Neural cell (in vitro differentiated cells): Measurements from ENCODE around the gene TMEM255B. TPM values are rescaled to one million over a fixed set of nuclear protein-coding genes. Genes with fewer than 3 reads are reported as not detected.

Experiments
- H2AFZ ChIP-seq: fragments of 200-600, 300-800 bp; sonication (generic), shearing (Covaris generic); 2 replicates; pipeline ENCODE4 v1.6.0; 2014; ENCODE audit warnings: low read depth, mild to moderate bottlenecking, antibody characterized with exemption, low read length, moderate library complexity
- H3F3A ChIP-seq: fragments of 200-600 bp; shearing (Covaris generic); 2 replicates; pipeline ENCODE4 v1.6.1; 2016; ENCODE audit warnings: mild to moderate bottlenecking, moderate library complexity, mixed read lengths, antibody characterized with exemption, low read length; ENCODE audit not compliant: insufficient read depth, poor library complexity, severe bottlenecking
- H3K27ac ChIP-seq: fragments of 200-600, 300-800 bp; sonication (generic), shearing (Covaris generic); 2 replicates; pipeline ENCODE4 v1.5.1; 2014; ENCODE audit warnings: mild to moderate bottlenecking, low read length, moderate library complexity
- H3K27me3 ChIP-seq: fragments of 300-800, 200-600 bp; sonication (generic), shearing (Covaris generic); 2 replicates; pipeline ENCODE4 v1.6.0; 2014; ENCODE audit warnings: mild to moderate bottlenecking, low read depth, low read length, moderate library complexity; ENCODE audit not compliant: insufficient read depth
- H3K36me3 ChIP-seq: fragments of 300-800, 200-600 bp; sonication (generic), shearing (Covaris generic); 2 replicates; pipeline ENCODE4 v1.5.1; 2014; ENCODE audit warnings: mild to moderate bottlenecking, antibody characterized with exemption, low read length, moderate library complexity; ENCODE audit not compliant: insufficient read depth
- H3K4me2 ChIP-seq: fragments of 300-800, 200-600 bp; sonication (generic), shearing (Covaris generic); 2 replicates; pipeline ENCODE4 v1.6.0; 2014; ENCODE audit warnings: mild to moderate bottlenecking, low read length
- H3K4me3 ChIP-seq: fragments of 300-800, 200-600 bp; sonication (generic), shearing (Covaris generic); 2 replicates; pipeline ENCODE4 v1.5.1; 2014; ENCODE audit warnings: mild to moderate bottlenecking, low read length, moderate library complexity
- H3K79me2 ChIP-seq: fragments of 200-600 bp; shearing (Covaris generic); replicated peaks from 2 replicates; pipeline ENCODE4 v1.6.0; 2014; ENCODE audit warnings: mild to moderate bottlenecking, low read length, moderate library complexity; ENCODE audit not compliant: insufficient read depth
- H3K9ac ChIP-seq: fragments of 300-800, 200-600 bp; sonication (generic), shearing (Covaris generic); 2 replicates; pipeline ENCODE4 v1.6.1; 2016; ENCODE audit warnings: mild to moderate bottlenecking, low read length, mixed read lengths
- H3K9me2 ChIP-seq: fragments of 200-600 bp; shearing (Covaris generic); 2 replicates; pipeline ENCODE4 v1.6.1; 2016; ENCODE audit warnings: mild to moderate bottlenecking, low read length, mixed read lengths; ENCODE audit not compliant: insufficient read depth
- H3K9me3 ChIP-seq: fragments of 200-600, 300-800 bp; sonication (generic), shearing (Covaris generic); 2 replicates; pipeline ENCODE4 v1.6.1; 2016; ENCODE audit warnings: mild to moderate bottlenecking, mixed run types, low read length, moderate library complexity, mixed read lengths
- H4K20me1 ChIP-seq: fragments of 200-600 bp; shearing (Covaris generic); 2 replicates; pipeline ENCODE4 v1.6.1; 2016; ENCODE audit warnings: mild to moderate bottlenecking, mixed run types; ENCODE audit not compliant: insufficient read depth
- CTCF ChIP-seq: fragments of 450-650 bp; IDR thresholded peaks from 2 replicates; pipeline ENCODE4 v1.5.1; 2014; ENCODE audit warnings: antibody characterized with exemption, mild to moderate bottlenecking, moderate library complexity; ENCODE audit not compliant: poor library complexity, severe bottlenecking
- EP300 ChIP-seq: fragments of 450-650 bp; conservative IDR thresholded peaks from 2 replicates; pipeline ENCODE4 v1.6.1; 2014; ENCODE audit warnings: antibody characterized with exemption, mild to moderate bottlenecking, moderate library complexity; ENCODE audit not compliant: poor library complexity, severe bottlenecking
- EZH2 ChIP-seq: fragments of 200-600, 300-800 bp; shearing (Covaris generic), sonication (generic); IDR thresholded peaks from 2 replicates; pipeline ENCODE4 v1.6.1; 2014; ENCODE audit warnings: antibody characterized with exemption, low read length, borderline replicate concordance, mild to moderate bottlenecking; ENCODE audit not compliant: insufficient read depth, poor library complexity, severe bottlenecking
- MXI1 ChIP-seq: fragments of 450-650 bp; conservative IDR thresholded peaks from 2 replicates; pipeline ENCODE4 v1.6.1; 2014; ENCODE audit warnings: antibody characterized with exemption, mild to moderate bottlenecking; ENCODE audit not compliant: poor library complexity, severe bottlenecking
- POLR2AphosphoS5 ChIP-seq: IDR thresholded peaks from 2 replicates; pipeline ENCODE4 v1.6.1; 2012
- RAD21 ChIP-seq: fragments of 450-650 bp; conservative IDR thresholded peaks from 2 replicates; pipeline ENCODE4 v1.6.1; 2014; ENCODE audit warnings: antibody characterized with exemption, mild to moderate bottlenecking, moderate library complexity
- REST ChIP-seq: IDR thresholded peaks from 2 replicates; pipeline ENCODE4 v1.6.1; 2012; ENCODE audit warnings: borderline replicate concordance
- SMC3 ChIP-seq: fragments of 450-650 bp; conservative IDR thresholded peaks from 2 replicates; pipeline ENCODE4 v1.6.1; 2014; ENCODE audit warnings: antibody characterized with exemption, mild to moderate bottlenecking, moderate library complexity; ENCODE audit not compliant: poor library complexity
- TAF1 ChIP-seq: IDR thresholded peaks from 2 replicates; pipeline ENCODE4 v1.6.1; 2012; ENCODE audit warnings: low read depth
- polyA plus RNA-seq: library from polyadenylated mRNA; depleted of rRNA; stranded (reverse); fragments of >200 nt; gene quantifications from 2 replicates; pipeline ENCODE4 v1.2.3, GENCODE V29; 2014

TMEM255B gene
- polyA plus RNA-seq, 1 donor from 2014 or later: not detected

GRCh38 chr13:113796964-113797676 is 38.1 kb downstream of the TMEM255B start:
- Histone ChIP-seq H3K27ac (no peak overlapping the region), H3K4me3 (no peak overlapping the region), H3K9me3 (no peaks in the 10 kb centered on the region), H4K20me1 (no peaks in the 10 kb centered on the region), H3K79me2 (no peaks in the 10 kb centered on the region), H3K4me2 (no peak overlapping the region), H3K9ac (no peak overlapping the region), H3F3A (no peaks in the 10 kb centered on the region), H3K9me2 (no peaks in the 10 kb centered on the region), H3K36me3 (no peaks in the 10 kb centered on the region), H3K27me3 (no peaks in the 10 kb centered on the region), H2AFZ (no peak overlapping the region)
- TF ChIP-seq CTCF (no peak), MXI1 (no peak), POLR2AphosphoS5 (no peak), REST (no peak), RAD21 (no peak), SMC3 (no peak), TAF1 (no peak), EP300 (no peak), EZH2 (no peak)

GRCh38 chr13:113798200-113798811 is 39.3 kb downstream of the TMEM255B start:
- H3K27ac ChIP-seq: no peak overlapping the region
- no peaks in the 10 kb centered on the region for H4K20me1 ChIP-seq
- H3K27me3 ChIP-seq: no peaks in the 10 kb centered on the region
- no peak for TF ChIP-seq SMC3
- no peak for TF ChIP-seq EP300
- TF ChIP-seq REST: no peak
- no peak for TF ChIP-seq EZH2
- TF ChIP-seq TAF1: no peak
- no peak for TF ChIP-seq POLR2AphosphoS5
- TF ChIP-seq RAD21: no peak
- no peak for TF ChIP-seq CTCF
- no peak for TF ChIP-seq MXI1
- H3K9me3 ChIP-seq: no peaks in the 10 kb centered on the region
- H3K9me2 ChIP-seq: no peaks in the 10 kb centered on the region
- no peaks in the 10 kb centered on the region for H3F3A ChIP-seq
- no peak overlapping the region for H3K9ac ChIP-seq
- H3K36me3 ChIP-seq: no peaks in the 10 kb centered on the region
- H3K79me2 ChIP-seq: no peaks in the 10 kb centered on the region
- H3K4me2 ChIP-seq: no peak overlapping the region
- no peak overlapping the region for H2AFZ ChIP-seq
- H3K4me3 ChIP-seq: no peak overlapping the region
